ENCODE data around the gene NEDD4L.

DNA sequence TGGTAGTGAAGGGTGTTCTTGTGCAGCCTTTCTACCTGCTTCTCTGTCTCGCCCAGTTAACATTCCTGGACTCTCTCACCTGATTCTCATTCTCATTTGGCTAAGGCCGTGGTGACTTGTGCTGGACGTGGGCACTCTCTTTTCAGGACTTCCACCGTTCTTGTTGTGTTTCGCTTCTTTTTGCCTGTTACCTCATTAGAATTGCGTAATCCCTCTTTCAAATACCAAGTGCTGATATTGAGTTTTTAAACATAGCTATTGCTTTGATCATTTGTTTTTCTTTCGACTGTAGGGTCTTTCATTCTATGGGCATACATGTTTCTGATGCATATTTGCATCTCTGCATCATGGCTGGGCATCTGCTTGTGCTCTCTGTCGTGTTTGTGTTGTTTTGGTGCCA, 297.9 kb downstream of the NEDD4L start:
- TF ChIP-seq, protein P1, sequence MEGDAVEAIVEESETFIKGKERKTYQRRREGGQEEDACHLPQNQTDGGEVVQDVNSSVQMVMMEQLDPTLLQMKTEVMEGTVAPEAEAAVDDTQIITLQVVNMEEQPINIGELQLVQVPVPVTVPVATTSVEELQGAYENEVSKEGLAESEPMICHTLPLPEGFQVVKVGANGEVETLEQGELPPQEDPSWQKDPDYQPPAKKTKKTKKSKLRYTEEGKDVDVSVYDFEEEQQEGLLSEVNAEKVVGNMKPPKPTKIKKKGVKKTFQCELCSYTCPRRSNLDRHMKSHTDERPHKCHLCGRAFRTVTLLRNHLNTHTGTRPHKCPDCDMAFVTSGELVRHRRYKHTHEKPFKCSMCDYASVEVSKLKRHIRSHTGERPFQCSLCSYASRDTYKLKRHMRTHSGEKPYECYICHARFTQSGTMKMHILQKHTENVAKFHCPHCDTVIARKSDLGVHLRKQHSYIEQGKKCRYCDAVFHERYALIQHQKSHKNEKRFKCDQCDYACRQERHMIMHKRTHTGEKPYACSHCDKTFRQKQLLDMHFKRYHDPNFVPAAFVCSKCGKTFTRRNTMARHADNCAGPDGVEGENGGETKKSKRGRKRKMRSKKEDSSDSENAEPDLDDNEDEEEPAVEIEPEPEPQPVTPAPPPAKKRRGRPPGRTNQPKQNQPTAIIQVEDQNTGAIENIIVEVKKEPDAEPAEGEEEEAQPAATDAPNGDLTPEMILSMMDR (IDR thresholded peaks at IDR 0.05; ENCODE audit: low read depth, low read length): no peak
- TF ChIP-seq POLR2A (IDR thresholded peaks at IDR 0.05; ENCODE audit: extremely low read depth, insufficient read length): no peak
- TF ChIP-seq MYC (IDR thresholded peaks at IDR 0.05; ENCODE audit: low read depth, low read length): no peak
